ENCODE measurements around the gene IFT122.
"Not testable (repeated sequence)": the region's sequence is repeated elsewhere in the genome, so short reads cannot be mapped to it uniquely, and the experiment has no call there.

Gene IFT122

GRCh38 chr3:129542747-129543146 is 102.7 kb downstream of the IFT122 start:
- no peak for DNase-seq

DNA sequence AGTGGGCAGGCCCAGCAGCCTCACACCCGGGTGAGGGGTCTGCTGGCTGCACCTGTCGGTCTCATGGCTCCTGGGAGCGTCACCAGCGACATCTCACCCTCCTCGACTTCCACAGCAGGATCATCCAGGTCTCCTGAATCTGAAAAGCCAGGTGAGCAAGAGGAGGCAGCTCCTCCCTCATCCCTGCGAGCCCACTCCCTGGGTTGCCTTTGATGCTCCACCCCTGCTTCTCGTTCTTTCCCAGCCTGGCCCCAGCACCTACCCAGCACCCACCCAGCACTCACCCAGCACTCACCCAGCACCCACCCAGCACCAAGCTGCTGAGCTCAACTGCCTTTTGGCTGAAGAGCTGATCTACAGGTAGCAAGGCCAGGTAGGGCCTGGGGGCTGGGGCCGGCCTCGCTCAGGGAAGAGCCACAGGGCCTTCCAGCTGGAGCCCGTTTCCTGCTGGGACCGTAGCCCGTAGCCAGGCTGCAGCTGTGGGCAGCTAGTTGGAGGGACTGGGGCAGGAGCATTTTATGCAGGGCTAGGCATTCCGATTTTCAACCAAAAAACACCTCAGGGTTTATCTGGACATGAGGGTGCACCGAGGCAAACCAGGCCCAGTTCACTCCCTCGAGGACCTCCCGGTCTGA is 103.2 kb downstream of the IFT122 start, which contains the start of gene H1-8:
Gene H1-8 (plus strand): TSS at position 20 of the 635 bp plus-strand sequence. CDS start 44 bp downstream, at position 64.
- DNase-seq = no peak

DNA sequence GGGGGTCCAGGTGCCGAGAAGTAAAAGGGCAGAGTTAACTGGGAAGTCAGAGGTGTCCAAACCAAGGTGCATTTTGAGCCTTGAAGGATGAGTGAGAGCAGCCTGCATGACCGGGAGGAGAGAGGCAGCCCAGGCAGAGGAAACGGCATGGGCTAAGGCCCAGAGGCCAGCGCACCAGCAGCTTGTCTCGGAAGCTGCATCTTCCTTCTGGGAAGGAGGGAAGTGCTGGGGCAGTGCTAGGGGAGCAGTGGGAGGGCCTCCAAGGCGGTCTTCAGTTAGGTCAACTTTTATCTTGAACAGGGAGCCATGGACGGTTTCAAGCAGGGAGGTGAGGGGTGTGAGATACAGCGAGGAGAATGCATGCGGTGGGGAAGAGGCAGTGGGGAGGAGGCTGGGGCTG is 104.0 kb downstream of the IFT122 start:
- no peak for DNase-seq

GRCh38 chr3:129545951-129546350 is 105.9 kb downstream of the IFT122 start:
- DNase-seq = not testable (repeated sequence)

GRCh38 chr3:129547241-129547640 is 107.2 kb downstream of the IFT122 start:
- DNase-seq = no peak

DNA sequence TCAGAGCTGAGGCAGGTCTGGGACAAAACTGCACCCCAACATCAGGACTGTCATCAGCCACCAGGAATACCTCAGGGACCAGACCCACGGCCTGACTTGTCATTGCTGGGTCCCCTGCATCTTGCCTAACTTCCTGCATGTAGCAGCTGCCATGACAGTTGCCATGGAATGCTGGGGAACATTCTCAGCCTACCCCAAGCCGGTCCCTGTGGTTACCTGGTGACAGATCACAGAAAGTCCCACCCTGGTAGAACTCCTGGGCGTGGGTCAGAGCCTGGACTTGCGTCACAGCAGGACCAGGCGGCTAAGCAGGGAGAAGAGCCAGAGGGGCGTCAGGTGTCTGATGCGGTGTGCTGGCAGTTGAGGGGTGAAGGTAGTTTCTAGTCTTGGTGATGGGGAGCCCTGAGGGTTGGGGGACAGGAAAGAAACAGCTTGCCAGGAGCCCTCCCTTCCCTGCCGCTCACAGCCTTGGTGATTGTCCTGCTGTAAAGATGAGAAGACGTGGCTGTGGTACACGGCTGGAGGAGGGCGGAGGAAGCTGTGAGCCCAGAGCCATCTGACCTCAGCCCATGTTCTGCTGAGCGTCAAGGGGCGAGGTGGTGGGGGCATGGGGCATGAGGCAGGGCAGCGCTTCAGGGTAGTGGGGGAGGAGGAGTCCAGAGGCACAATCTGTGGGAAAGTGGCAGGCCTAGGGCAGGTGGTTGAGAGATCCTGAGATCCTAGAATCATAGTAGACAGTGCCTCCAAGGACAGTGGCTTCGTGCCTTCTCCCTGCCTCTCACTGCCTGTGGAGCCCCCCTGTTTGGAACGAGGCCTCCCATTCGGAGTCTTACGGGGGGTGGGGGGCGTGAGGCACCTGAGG is 108.3 kb downstream of the IFT122 start:
- no peak for DNase-seq

DNA sequence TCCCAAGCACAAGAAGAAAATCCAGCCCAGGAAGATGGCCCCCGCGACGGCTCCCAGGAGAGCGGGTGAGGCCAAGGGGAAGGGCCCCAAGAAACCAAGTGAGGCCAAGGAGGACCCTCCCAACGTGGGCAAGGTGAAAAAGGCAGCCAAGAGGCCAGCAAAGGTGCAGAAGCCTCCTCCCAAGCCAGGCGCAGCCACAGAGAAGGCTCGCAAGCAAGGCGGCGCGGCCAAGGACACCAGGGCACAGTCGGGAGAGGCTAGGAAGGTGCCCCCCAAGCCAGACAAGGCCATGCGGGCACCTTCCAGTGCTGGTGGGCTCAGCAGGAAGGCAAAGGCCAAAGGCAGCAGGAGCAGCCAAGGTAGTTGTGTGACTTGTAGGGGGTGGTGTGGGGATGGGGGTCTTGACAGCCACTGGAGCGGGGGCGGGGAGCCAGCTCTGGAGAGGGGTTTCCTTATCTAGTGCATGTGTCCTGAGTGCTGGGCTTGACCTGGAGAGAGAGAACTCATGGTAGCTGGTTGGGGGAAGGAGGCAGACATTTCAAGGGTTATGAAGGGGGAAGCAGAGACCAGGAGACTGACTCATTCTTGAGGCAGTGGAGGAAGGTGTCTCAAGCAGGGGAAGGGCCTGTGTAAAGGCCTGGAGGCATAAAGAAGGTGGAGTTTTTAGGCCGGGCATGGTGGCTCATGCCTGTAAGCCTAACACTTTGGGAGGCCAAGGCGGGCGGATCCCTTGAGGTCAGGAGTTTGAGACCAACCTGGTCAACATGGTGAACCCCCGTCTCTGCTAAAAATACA is 109.2 kb downstream of the IFT122 start:
- DNase-seq = no peak

- DNase-seq = no peak
These were observed 109.8 kb downstream of the IFT122 start for GRCh38 chr3:129549805-129550204.

GRCh38 chr3:129552287-129553050 is 112.4 kb downstream of the IFT122 start:
- DNase-seq = no peak

DNA sequence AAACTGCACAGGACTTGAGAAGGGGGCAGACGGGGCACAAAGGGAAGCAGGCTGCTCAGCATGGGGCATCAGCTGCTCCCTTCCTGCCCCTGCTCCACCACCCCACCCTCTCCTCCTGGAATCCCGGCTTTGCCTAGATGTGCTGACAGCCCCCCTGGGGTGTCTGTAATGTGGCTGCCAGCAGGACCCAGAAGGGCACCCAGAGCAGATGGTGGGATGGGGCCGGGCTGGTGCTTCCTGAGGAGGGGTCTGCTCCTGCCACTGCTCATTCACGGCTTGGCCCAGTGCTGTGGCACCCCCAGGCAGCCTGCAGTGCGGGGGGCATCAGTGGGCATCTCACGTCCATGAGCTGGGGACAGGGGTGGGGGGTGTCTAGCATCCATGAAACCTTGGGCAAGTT is 113.1 kb downstream of the IFT122 start:
- no peak for DNase-seq

GRCh38 chr3:129553719-129554118 is 113.7 kb downstream of the IFT122 start:
- no peak for DNase-seq

- DNase-seq = no peak
These were observed 114.5 kb downstream of the IFT122 start for GRCh38 chr3:129554356-129555152.

- DNase-seq = no peak
These were observed 115.1 kb downstream of the IFT122 start for GRCh38 chr3:129555153-129555550.

DNA sequence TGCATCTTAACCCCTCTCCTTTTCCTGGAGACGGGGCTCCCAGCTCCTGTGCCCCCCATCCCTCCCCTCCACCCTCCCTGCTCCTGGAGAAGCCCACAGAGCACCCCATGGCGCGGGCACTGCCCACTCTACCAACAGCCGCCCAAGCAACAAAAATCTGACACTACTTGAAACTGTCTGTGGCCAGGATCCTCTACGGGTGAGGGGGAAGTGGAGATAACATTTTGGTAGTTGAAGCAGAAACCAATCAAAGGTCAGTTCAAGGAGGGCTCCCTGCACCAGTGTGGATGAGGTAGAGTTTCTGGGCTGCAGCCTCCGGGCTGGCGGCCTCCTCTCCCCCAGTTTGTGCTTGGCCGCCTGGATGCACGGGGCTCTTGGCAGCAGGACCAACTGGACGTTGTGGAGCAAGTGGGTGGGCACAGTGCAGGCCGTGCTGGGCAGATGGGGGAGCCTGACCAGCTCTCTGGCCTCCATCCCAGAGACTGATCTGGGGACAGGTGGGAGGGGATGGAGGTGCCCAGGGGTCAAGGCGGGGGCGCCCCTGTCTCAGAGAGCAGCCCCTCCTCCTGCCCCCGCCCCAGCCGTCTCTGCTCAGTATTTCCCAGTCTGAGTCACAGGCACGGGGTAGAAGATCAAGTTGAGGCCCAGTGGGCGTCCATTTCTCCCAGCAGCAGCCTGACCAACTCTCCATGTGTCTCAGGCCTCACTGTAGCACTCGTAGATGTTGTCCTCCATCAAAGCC is 115.8 kb downstream of the IFT122 start:
- DNase-seq = no peak

DNA sequence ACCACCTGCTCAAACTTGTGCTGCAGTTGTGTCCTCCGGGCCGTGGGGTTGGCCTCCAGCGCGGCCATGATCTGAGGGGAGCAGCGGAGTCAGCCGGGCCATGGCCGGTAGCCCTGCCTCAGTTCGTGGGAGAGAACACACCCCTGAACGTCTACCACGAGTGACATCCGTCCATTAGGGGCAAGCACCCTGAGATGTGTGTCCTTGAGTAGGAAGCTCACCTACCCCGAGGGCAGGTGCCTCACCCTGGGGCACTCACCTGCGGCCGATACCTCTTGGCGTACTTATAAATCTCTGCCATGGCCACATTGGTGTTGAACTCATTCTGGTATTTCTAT is 116.3 kb downstream of the IFT122 start:
- DNase-seq = no peak

DNA sequence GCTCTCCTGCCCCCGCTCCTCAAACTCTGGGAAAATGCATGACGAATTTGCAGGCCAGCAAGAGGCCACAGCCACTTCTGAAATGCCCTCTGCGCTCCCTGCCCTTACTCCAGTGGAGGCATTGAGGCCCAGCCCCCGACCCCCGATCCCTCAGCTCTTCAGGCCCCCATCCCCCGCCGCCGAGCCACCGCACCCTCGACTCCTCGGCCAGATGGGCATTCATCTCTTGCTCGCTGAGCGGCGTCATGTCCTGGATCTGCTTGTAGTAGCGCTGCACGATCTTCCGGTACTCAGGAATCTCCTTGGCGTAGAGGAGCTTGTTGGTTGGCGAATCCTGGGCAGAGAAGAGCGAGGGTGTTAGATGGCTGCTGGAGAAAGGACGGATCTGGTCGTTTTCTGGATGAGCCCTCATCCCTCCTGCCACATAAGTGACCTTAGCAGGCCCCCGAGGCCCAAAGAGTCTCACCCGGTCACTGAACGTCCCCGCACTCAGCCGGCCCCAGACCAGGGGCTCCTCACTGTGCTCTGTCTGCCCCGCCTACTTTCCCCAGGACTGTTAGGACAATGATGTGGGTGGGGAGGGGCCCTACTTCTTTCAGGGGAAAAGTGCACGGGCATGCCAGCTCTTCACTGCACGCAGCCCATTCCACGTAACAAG is 117.0 kb downstream of the IFT122 start:
- DNase-seq = no peak

- DNase-seq = no peak
These were observed 117.5 kb downstream of the IFT122 start for GRCh38 chr3:129557548-129557894.

- no peak for DNase-seq
These were observed 118.2 kb downstream of the IFT122 start for GRCh38 chr3:129558081-129558771.

DNA sequence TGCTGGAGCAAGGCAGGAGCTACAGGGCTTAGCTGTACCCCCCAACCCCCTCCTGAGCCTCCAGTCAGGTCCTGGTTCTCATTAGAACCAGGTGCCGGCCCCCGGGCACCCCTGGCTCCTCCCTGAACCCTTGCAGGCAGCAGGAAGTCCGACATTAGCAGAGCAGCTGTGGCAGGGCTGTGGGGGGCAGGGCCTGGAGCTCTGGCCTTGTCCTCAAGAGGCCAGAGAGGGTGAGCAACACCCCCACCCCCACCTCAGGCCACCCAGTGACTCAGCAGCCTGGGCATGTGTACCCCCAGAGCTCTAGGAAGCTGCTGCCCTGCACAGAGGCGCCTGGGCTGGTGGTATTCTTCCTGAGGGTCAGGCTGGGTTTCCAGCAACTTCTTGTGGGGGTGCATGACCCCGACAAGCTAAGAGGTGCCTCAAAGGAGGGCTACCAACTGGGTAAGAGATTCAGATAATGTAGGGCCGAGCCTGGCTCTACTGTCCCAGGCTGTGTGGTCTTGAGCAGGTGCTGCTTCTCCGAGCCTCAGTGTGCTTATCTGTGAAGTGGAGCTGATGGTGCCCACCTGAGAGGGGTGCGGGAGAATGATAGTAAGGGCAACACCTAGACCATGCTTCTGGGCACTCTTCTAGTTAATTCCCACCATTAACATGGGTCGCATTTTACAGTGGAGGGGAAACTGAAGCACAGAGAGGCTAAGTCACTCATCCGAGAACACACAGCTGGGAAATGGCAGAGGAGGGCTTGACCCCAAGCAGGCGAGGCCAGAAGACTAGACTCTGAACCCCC is 118.9 kb downstream of the IFT122 start:
- DNase-seq = no peak
